Measurements from ENCODE around the gene AOAH. TPM values are rescaled to one million over a fixed set of nuclear protein-coding genes. Genes with fewer than 3 reads are reported as not detected.
"Not testable (repeated sequence)": the region's sequence is repeated elsewhere in the genome, so short reads cannot be mapped to it uniquely, and the experiment has no call there.

Gene AOAH
- total RNA-seq, 4 donors from 2014 or later, result 0.68 to 12.0 (median 4.8) TPM

GRCh38 chr7:36486336-36486735 lies 238.0 kb downstream of the AOAH start:
- TF ChIP-seq CTCF (IDR thresholded peaks at IDR 0.05) (no peak), POLR2A (IDR thresholded peaks at IDR 0.05) (no peak)
- Histone ChIP-seq H3K27ac (no peak overlapping the region), H3K4me3 (no peak overlapping the region), H3K4me1 (peaks cover 0 to 18% (median 0%) of the 10 kb centered on the region in 3 donors), H3K36me3 (no peaks in the 10 kb centered on the region), H3K9me3 (no peaks in the 10 kb centered on the region), H3K27me3 (peaks cover 0 to 4% (median 0%) of the 10 kb centered on the region in 4 donors)
- intact Hi-C loops (cut with DNase I), result loop anchor here (5.0 to 10.0 kb wide), 2 partner anchors 188 to 696 kb away; no protein-coding TSS in a partner anchor
- 66 to 67% methylated on average over 4 of the region's 4 CpGs for WGBS, 2 donors
- DNase-seq, result no peak

DNA sequence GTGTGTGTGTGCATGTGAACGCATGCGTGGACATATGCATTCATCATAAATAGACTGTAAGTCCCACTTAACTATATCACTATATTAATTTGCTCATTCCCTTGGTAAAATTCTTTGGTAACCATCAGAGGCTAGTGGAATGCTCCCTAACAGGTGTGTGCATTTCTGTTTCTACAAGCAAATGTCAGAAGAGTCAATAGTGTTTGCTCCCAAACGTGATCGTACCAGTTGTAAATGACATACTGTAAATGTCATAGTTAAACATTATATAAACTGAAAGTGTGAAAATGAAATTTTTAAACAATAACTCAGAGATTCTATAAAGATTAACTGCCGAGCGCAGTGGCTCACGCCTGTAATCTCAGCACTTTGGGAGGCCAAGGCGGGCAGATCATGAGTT lies 240.0 kb downstream of the AOAH start:
- 74 to 80% methylated on average over 8 of the region's 8 CpGs for WGBS, 2 donors
- no peaks in the 10 kb centered on the region for H3K36me3 ChIP-seq
- no peak overlapping the region for H3K4me3 ChIP-seq
- H3K4me1 ChIP-seq, result peaks cover 0 to 3% (median 0%) of the 10 kb centered on the region in 3 donors
- no peaks in the 10 kb centered on the region for H3K9me3 ChIP-seq
- intact Hi-C loops (cut with DNase I), result loop anchor here (10.0 kb wide), 1 partner anchor 191 kb away; no protein-coding TSS in a partner anchor
- no peak for TF ChIP-seq POLR2A (IDR thresholded peaks at IDR 0.05)
- TF ChIP-seq CTCF (IDR thresholded peaks at IDR 0.05), result no peak
- DNase-seq, result no peak
- H3K27me3 ChIP-seq, result peaks cover 0 to 4% (median 0%) of the 10 kb centered on the region in 4 donors
- H3K27ac ChIP-seq, result no peak overlapping the region

DNA sequence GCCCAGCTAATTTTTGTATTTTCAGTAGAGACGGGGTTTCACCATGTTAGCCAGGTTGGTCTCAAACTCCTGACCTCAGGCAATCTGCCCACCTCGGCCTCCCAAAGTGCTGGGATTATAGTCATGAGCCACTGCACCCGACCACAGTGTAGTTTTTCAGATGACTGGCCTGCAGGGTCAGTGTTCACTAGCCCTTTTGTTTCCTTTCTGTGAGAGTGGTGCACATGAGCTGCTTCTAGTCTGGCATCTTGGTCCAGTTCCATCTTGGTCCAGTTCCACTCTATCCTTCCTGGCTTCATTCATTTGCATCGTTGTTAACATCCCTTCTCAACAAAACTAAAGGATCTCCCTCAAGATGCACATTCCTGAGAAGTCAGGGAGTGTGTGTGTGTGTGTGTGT lies 240.4 kb downstream of the AOAH start:
- not testable (repeated sequence) for H3K4me3 ChIP-seq, H3K36me3 ChIP-seq, H3K4me1 ChIP-seq, H3K27me3 ChIP-seq, H3K27ac ChIP-seq, DNase-seq, H3K9me3 ChIP-seq
- intact Hi-C loops (cut with DNase I), result loop anchor here (10.0 kb wide), 1 partner anchor 191 kb away; no protein-coding TSS in a partner anchor
- 77 to 79% methylated on average over 4 of the region's 4 CpGs for WGBS, 2 donors

DNA sequence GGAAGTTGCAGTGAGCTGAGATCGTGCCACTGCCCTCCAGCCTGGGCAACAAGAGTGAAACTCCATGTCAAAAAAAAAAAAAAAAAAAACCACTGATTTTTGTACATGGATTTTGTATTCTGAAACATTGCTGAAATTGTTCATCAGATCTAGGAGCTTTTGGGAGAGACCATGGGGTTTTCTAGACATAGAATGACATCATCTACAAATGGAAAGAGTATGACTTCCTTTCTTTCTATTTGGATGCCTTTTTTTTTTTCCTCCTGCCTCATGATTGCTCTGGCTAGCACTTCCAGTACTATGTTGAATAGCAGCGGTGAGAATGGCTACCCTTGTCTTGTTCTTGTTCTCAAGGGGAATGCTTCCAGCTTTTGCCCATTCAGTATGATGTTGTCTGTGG lies 245.5 kb downstream of the AOAH start:
- Histone ChIP-seq H3K27ac (no peak overlapping the region), H3K36me3 (no peaks in the 10 kb centered on the region), H3K4me3 (no peak overlapping the region), H3K9me3 (no peaks in the 10 kb centered on the region), H3K27me3 (peaks cover 0 to 4% (median 0%) of the 10 kb centered on the region in 4 donors), H3K4me1 (peaks cover 0 to 10% (median 0%) of the 10 kb centered on the region in 3 donors)
- TF ChIP-seq CTCF (IDR thresholded peaks at IDR 0.05) (no peak), POLR2A (IDR thresholded peaks at IDR 0.05) (no peak)
- 93 to 96% methylated on average over 2 of the region's 2 CpGs for WGBS, 2 donors
- intact Hi-C loops (cut with DNase I), result no loop called here
- DNase-seq, result no peak

- intact Hi-C loops (cut with DNase I), result no loop called here
- no peak overlapping the region for H3K4me3 ChIP-seq
- no peaks in the 10 kb centered on the region for H3K27me3 ChIP-seq
- H3K36me3 ChIP-seq, result no peaks in the 10 kb centered on the region
- H3K4me1 ChIP-seq, result peaks cover 0 to 13% (median 0%) of the 10 kb centered on the region in 3 donors
- 78 to 92% methylated on average over 3 of the region's 3 CpGs for WGBS, 2 donors
- no peak for DNase-seq
- H3K27ac ChIP-seq, result no peak overlapping the region
- no peaks in the 10 kb centered on the region for H3K9me3 ChIP-seq
- no peak for TF ChIP-seq POLR2A (IDR thresholded peaks at IDR 0.05)
- TF ChIP-seq CTCF (IDR thresholded peaks at IDR 0.05), result no peak
Observed at GRCh38 chr7:36475381-36475780, 248.9 kb downstream of the AOAH start.

- Histone ChIP-seq H3K27ac (no peak overlapping the region), H3K4me3 (no peak overlapping the region), H3K36me3 (no peaks in the 10 kb centered on the region), H3K27me3 (no peaks in the 10 kb centered on the region), H3K4me1 (peaks cover 0 to 13% (median 0%) of the 10 kb centered on the region in 3 donors), H3K9me3 (no peaks in the 10 kb centered on the region)
- intact Hi-C loops (cut with DNase I), result no loop called here
- DNase-seq, result no peak
- no peak for TF ChIP-seq CTCF (IDR thresholded peaks at IDR 0.05)
- no peak for TF ChIP-seq POLR2A (IDR thresholded peaks at IDR 0.05)
Observed at GRCh38 chr7:36475011-36475342, 249.3 kb downstream of the AOAH start.

Measured in esophagus squamous epithelium (tissue), 5 donors.